HepG2 (cell line): ENCODE results near the gene ZC3H18. TPM values are rescaled to one million over a fixed set of nuclear protein-coding genes. Genes with fewer than 3 reads are reported as not detected.
A peak's percentile ranks its signal among the peaks of the same experiment; 100 is the strongest.

Source experiments
- ATF7-NPFF ChIP-seq: sonication (generic); formaldehyde crosslinking; IDR thresholded peaks from 2 replicates; pipeline ENCODE4 v1.8.1; 2023; ENCODE audit warnings: mild to moderate bottlenecking, low read depth, missing genetic modification reagents, moderate library complexity
- FOXK2 ChIP-seq: fragments of 450-650 bp; IDR thresholded peaks from 2 replicates; pipeline ENCODE4 v1.6.1; 2016
- GABPA ChIP-seq, 2 experiments: IDR thresholded peaks; 2 replicates each; pipeline ENCODE4 v1.6.1; 2011 to 2016; ENCODE audit warnings: low read depth in 2 of 2, low read length in 1 of 2, missing biosample characterization in 1 of 2, missing genetic modification characterization in 1 of 2
- GATAD1 ChIP-seq: IDR thresholded peaks from 2 replicates; pipeline ENCODE4 v1.6.1; 2016; ENCODE audit warnings: missing genetic modification reagents, missing compliant biosample characterization
- HNRNPLL ChIP-seq: fragments of 200-400 bp; formaldehyde crosslinking; IDR thresholded peaks from 2 replicates; pipeline ENCODE4 v1.6.1; 2017; ENCODE audit warnings: mild to moderate bottlenecking, low read depth, low read length; ENCODE audit not compliant: poor library complexity, severe bottlenecking
- IKZF4 ChIP-seq: sonication (generic); formaldehyde crosslinking; IDR thresholded peaks from 2 replicates; pipeline ENCODE4 v1.5.1; 2020; ENCODE audit warnings: borderline replicate concordance, mild to moderate bottlenecking, low read depth, missing genetic modification reagents; ENCODE audit errors: not compliant biosample characterization
- NAIF1 ChIP-seq: sonication (generic); formaldehyde crosslinking; IDR thresholded peaks from 2 replicates; pipeline ENCODE4 v1.5.0; 2020; ENCODE audit warnings: mild to moderate bottlenecking, missing genetic modification reagents, borderline replicate concordance
- SIN3A ChIP-seq: IDR thresholded peaks from 2 replicates; pipeline ENCODE4 v1.6.1; 2011; ENCODE audit warnings: low read depth, mild to moderate bottlenecking, control low read depth, low read length, borderline replicate concordance
- SRSF1 ChIP-seq: fragments of 200-400 bp; formaldehyde crosslinking; optimal IDR thresholded peaks from 2 replicates; pipeline ENCODE3; 2017; ENCODE audit warnings: mild to moderate bottlenecking, low read depth, low read length, moderate library complexity
- TARDBP ChIP-seq: sonication (generic); formaldehyde crosslinking; IDR thresholded peaks from 2 replicates; pipeline ENCODE4 v1.8.0; 2022; ENCODE audit warnings: mild to moderate bottlenecking, missing genetic modification reagents
- ZNF225 ChIP-seq: sonication (generic); formaldehyde crosslinking; IDR thresholded peaks from 2 replicates; pipeline ENCODE4 v1.4.0; 2020; ENCODE audit warnings: mild to moderate bottlenecking, missing genetic modification reagents
- ZNF652 ChIP-seq: IDR thresholded peaks from 2 replicates; pipeline ENCODE4 v1.6.1; 2016; ENCODE audit warnings: low read depth, borderline replicate concordance
- ZNF674 ChIP-seq: sonication (generic); formaldehyde crosslinking; IDR thresholded peaks from 2 replicates; pipeline ENCODE4 v1.5.0; 2020; ENCODE audit warnings: low read depth, mild to moderate bottlenecking, missing genetic modification reagents
- ZNF720 ChIP-seq: sonication (generic); formaldehyde crosslinking; IDR thresholded peaks from 2 replicates; pipeline ENCODE4 v1.4.0; 2020; ENCODE audit warnings: missing genetic modification reagents
- ZNF790 ChIP-seq: sonication (generic); formaldehyde crosslinking; IDR thresholded peaks from 2 replicates; pipeline ENCODE4 v1.8.0; 2022; ENCODE audit warnings: missing genetic modification reagents, mild to moderate bottlenecking, borderline replicate concordance
- polyA plus RNA-seq, 8 experiments: library from polyadenylated mRNA; depleted of rRNA in 3 of 8; stranded (reverse) in 7 of 8; unstranded in 1 of 8; fragments of >200 nt; fragmentation: Illumina TruSeq in 4 of 8; extraction: Trizol in 4 of 8; gene quantifications; 2 replicates each; pipeline versions ENCODE4 v1.2.1 to v1.2.3, GENCODE V29; 2011 to 2016; ENCODE audit warnings: low read depth in 4 of 8, missing spikeins in 1 of 8, mixed read lengths in 1 of 8; ENCODE audit not compliant: insufficient read depth in 1 of 8
- total RNA-seq, 5 experiments: library from RNA; depleted of rRNA; stranded (reverse); fragments of >200 nt; fragmentation: Illumina TruSeq; extraction: Trizol; gene quantifications; 2 replicates each; pipeline ENCODE4 v1.2.3, GENCODE V29; 2016; ENCODE audit warnings: low read depth in 1 of 5
- TF ChIP-seq, protein P1 (sequence below): sonication (generic); formaldehyde crosslinking; IDR thresholded peaks from 2 replicates; pipeline ENCODE4 v1.5.1; 2020; ENCODE audit warnings: missing genetic modification reagents, mild to moderate bottlenecking, borderline replicate concordance
- TF ChIP-seq, protein P2 (sequence below): sonication (generic); formaldehyde crosslinking; IDR thresholded peaks from 2 replicates; pipeline ENCODE4 v1.5.0; 2020; ENCODE audit warnings: missing genetic modification reagents, mild to moderate bottlenecking, borderline replicate concordance
- TF ChIP-seq, protein P3 (sequence below): sonication (generic); formaldehyde crosslinking; IDR thresholded peaks from 2 replicates; pipeline ENCODE4 v1.9.0; 2021; ENCODE audit warnings: missing genetic modification reagents, borderline replicate concordance
- TF ChIP-seq, protein P4 (sequence below): sonication (generic); formaldehyde crosslinking; IDR thresholded peaks from 2 replicates; pipeline ENCODE4 v1.5.0; 2020; ENCODE audit warnings: missing genetic modification reagents
- TF ChIP-seq, protein P5 (sequence below): sonication (generic); formaldehyde crosslinking; IDR thresholded peaks from 2 replicates; pipeline ENCODE4 v1.5.0; 2020; ENCODE audit warnings: missing genetic modification reagents

The ZC3H18 gene
- total and polyA plus RNA-seq, 2 of the 13 experiments (the other 11 are each of a cell fraction or from before 2014, with no cell fraction given): 11.2 to 27.4 TPM

DNA sequence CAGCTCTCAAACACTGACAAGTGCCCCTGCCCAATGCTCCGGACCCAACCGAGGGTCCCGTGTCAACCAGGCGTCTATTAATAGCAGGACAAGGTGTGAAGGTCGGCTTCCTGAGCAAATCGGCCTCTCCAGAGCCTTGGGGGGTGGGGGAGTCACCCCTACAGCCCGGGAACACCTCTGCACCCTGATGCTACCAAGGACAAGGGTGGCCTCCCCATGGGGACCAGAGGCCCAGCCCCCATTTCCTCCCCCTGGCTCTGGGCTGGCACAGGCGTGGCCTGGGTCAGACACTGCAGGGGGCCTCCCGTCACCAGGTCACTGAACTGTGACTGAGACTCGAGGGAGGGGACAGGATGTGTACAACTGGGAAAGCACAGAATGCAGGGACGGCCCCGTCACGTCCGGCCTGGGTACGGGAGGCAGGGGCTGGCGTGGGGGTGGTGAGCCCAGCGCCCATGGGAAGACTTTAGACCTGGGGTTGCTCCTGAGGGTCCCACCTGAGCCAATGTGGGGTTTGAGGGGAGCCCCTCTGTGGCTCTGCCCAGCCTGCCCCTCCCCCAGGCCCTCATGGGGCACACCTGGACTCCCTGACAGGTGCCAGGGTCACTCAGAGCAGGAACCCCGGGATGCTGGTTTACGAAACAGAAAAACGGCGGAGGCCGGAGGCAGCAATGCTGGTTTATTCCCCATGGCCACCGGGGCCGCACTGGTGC is 81.2 kb downstream of the ZC3H18 start (continued):
- TF ChIP-seq, protein P1, sequence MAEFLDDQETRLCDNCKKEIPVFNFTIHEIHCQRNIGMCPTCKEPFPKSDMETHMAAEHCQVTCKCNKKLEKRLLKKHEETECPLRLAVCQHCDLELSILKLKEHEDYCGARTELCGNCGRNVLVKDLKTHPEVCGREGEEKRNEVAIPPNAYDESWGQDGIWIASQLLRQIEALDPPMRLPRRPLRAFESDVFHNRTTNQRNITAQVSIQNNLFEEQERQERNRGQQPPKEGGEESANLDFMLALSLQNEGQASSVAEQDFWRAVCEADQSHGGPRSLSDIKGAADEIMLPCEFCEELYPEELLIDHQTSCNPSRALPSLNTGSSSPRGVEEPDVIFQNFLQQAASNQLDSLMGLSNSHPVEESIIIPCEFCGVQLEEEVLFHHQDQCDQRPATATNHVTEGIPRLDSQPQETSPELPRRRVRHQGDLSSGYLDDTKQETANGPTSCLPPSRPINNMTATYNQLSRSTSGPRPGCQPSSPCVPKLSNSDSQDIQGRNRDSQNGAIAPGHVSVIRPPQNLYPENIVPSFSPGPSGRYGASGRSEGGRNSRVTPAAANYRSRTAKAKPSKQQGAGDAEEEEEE (CRISPR knock-in tag): peak; percentile 99
- peak; percentile 91 for TF ChIP-seq FOXK2
- peak; percentile 92 for TF ChIP-seq GATAD1 (CRISPR knock-in tag)
- TF ChIP-seq ZNF674 (CRISPR knock-in tag): 0 out of 2 replicates have a peak, but pooled peaks have one; percentile 8
- TF ChIP-seq, protein P2, sequence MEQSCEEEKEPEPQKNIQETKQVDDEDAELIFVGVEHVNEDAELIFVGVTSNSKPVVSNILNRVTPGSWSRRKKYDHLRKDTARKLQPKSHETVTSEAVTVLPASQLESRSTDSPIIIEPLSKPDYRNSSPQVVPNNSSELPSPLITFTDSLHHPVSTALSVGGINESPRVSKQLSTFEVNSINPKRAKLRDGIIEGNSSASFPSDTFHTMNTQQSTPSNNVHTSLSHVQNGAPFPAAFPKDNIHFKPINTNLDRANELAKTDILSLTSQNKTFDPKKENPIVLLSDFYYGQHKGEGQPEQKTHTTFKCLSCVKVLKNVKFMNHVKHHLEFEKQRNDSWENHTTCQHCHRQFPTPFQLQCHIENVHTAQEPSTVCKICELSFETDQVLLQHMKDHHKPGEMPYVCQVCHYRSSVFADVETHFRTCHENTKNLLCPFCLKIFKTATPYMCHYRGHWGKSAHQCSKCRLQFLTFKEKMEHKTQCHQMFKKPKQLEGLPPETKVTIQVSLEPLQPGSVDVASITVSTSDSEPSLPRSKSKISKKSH (CRISPR knock-in tag): peak; percentile 93; the same call in 1 of the 2 replicates
- TF ChIP-seq, protein P3, sequence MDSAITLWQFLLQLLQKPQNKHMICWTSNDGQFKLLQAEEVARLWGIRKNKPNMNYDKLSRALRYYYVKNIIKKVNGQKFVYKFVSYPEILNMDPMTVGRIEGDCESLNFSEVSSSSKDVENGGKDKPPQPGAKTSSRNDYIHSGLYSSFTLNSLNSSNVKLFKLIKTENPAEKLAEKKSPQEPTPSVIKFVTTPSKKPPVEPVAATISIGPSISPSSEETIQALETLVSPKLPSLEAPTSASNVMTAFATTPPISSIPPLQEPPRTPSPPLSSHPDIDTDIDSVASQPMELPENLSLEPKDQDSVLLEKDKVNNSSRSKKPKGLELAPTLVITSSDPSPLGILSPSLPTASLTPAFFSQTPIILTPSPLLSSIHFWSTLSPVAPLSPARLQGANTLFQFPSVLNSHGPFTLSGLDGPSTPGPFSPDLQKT (CRISPR knock-in tag): no peak
- TF ChIP-seq SIN3A: peak; percentile 77; the same call in 1 of the 2 replicates
- peak; percentile 73; the same call in 1 of the 2 replicates for TF ChIP-seq TARDBP (CRISPR knock-in tag)
- TF ChIP-seq GABPA (IDR thresholded peaks at IDR 0.05; ENCODE audit: low read depth, low read length): no peak
- TF ChIP-seq GABPA (CRISPR knock-in tag; IDR thresholded peaks at IDR 0.05; ENCODE audit: low read depth): peak; percentile 96
- TF ChIP-seq ZNF790 (CRISPR knock-in tag): no peak; the same call in 1 of the 2 replicates
- TF ChIP-seq, protein P4, sequence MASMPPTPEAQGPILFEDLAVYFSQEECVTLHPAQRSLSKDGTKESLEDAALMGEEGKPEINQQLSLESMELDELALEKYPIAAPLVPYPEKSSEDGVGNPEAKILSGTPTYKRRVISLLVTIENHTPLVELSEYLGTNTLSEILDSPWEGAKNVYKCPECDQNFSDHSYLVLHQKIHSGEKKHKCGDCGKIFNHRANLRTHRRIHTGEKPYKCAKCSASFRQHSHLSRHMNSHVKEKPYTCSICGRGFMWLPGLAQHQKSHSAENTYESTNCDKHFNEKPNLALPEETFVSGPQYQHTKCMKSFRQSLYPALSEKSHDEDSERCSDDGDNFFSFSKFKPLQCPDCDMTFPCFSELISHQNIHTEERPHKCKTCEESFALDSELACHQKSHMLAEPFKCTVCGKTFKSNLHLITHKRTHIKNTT (CRISPR knock-in tag): no peak
- TF ChIP-seq IKZF4 (CRISPR knock-in tag): no peak
- TF ChIP-seq HNRNPLL: no peak
- TF ChIP-seq, protein P5, sequence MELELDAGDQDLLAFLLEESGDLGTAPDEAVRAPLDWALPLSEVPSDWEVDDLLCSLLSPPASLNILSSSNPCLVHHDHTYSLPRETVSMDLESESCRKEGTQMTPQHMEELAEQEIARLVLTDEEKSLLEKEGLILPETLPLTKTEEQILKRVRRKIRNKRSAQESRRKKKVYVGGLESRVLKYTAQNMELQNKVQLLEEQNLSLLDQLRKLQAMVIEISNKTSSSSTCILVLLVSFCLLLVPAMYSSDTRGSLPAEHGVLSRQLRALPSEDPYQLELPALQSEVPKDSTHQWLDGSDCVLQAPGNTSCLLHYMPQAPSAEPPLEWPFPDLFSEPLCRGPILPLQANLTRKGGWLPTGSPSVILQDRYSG: no peak
- peak; percentile 79 for TF ChIP-seq SRSF1
- no peak for TF ChIP-seq ZNF652 (CRISPR knock-in tag)
- no peak for TF ChIP-seq ZNF225 (CRISPR knock-in tag)
- TF ChIP-seq NAIF1 (CRISPR knock-in tag): peak; percentile 87; the same call in 1 of the 2 replicates
- TF ChIP-seq ZNF720 (CRISPR knock-in tag): peak; percentile 63; the same call in 1 of the 2 replicates
- TF ChIP-seq ATF7-NPFF (CRISPR knock-in tag): peak; percentile 18
